Melanocyte of skin (primary cell): ENCODE results near the gene PLAA. TPM values are rescaled to one million over a fixed set of nuclear protein-coding genes. Genes with fewer than 3 reads are reported as not detected.

Experiments
- small RNA-seq, 2 donors: library from RNA; depleted of rRNA; stranded (forward); fragments of <200 nt; gene quantifications; one replicate each; pipeline ENCODE3, GENCODE V24; 2012
- total RNA-seq, 2 donors: library from RNA; depleted of rRNA; stranded (reverse); fragments of >200 nt; gene quantifications; 2 replicates each; pipeline ENCODE4 v1.2.3, GENCODE V29; 2012

Gene PLAA
- total RNA-seq = 10 to 100 TPM; 28.6 to 42.6 TPM

DNA sequence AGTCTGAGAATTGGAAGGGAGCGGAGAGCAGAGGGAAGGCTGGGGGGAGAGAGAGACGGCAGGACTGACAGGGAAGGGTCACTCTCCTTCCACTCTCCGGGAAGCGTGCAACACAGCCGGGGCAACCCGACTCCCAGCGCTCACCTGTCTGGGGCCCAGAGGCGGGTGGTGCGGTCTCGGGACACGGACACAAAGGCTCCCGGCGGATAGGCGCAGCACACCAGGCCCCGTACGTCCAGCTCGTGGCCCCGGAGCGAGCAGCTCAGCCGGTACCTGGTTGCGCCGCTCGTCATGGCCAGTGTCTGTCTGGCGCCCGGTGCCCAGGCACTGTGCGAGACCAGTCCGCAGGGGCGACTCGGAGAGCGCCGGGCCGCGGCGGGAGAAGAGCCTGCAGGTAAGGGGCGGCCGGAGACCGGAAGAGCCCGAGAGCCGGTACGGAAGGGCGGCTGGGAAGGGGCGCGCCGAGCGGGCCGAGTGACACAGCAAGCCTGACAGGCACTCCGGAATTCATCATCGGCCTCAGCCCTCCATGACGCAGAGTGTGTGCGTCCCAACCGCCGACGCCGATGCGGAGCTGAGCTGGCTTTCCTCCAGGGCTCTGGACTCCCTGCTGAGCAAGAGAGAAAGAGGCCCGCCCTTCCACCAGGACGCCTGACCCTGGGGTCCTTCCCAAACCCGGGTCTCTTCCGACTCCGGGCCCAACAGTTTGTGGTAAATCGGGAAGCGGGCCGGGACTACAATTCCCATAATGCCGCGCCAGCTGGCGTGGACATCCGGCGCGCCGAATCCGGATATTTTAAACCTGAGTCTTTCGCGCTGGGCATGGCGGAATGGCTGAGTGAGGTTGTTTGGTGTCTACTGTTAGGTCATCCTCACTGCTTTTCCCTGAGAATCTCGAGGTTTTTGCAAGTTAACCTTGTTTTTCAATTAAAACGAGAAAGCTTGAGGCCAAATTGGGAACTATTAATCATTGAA lies at the start of gene PLAA:
PLAA (minus strand) TSS at position 490 of the 975 bp plus-strand sequence; CDS start at position 293, 197 bp downstream.

GRCh38 chr9:26955921-26956859 lies 9.1 kb upstream of the PLAA start, which contains the start of gene IFT74:
TSS of gene IFT74 (plus strand) at chr9:26956412. CDS start at chr9:26961968, 5,556 bp downstream.

DNA sequence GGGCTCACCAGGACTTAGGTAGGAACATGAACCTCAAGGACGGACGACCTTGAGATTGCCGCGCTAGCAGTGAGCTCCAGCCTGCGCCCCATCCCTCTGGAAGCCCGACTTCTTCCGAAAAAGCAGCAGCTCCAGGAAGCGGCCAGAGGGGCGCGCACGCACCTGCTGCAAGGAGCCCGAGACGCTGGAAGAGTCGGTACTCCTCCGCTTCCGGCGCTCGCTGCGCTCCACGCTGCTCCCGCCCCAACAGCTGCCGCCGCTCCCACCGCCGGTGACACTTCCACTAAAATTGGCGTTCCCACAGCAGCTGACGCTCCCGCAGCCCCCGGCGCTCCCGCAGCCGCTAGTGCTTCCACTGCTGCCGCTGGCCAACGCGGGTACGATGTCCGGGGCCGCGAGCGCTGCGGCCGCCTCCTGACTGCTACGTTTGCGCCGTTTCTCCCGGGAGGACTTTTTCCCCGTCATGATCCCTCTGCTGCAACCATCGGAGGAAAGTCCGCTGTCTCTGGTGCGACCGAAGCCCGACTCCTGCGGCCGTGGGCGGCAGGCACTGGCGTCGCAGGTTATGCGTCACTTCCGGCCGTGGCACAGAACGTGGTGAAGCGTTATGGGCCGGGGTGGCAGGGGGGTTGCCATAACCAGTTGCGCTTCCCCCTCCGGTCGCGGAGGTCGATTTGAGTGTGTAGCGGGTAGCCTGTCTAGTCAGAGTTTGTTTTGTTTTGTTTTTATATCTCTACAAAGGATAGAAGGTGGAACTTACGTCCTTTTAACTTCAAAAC lies 54.6 kb downstream of the PLAA start, which contains the start of gene CAAP1:
CAAP1 (minus strand) TSS at position 552 of the 779 bp plus-strand sequence; CDS start at position 465, 87 bp downstream.

Small RNA genes within 50 kb of the gene (small RNA-seq; reads per million reads assigned to genes)
- gene RN7SL100P = 0 to 0.09 reads per million in 2 donors

Other genes with a start within 250 kb of the PLAA start
- 10 to 100 TPM in 1 of 2 donors, 1 to 10 TPM in 1; 9.3 to 12.7 TPM for gene CAAP1, start 54.4 kb downstream of the PLAA start, total RNA-seq
- gene IFT74, start 9.2 kb upstream of the PLAA start, total RNA-seq = 10 to 100 TPM in 1 of 2 donors, 1 to 10 TPM in 1; 8.7 to 13.8 TPM
- not detected for gene LRRC19, start 58.4 kb upstream of the PLAA start, total RNA-seq
- gene TEK, start 162.0 kb upstream of the PLAA start, total RNA-seq = under 1 TPM in 1 of 2 donors, not detected in 1; under 0.01 TPM